COR-L47 (cell line): ENCODE measurements around the gene CCDC73.
"Not testable (repeated sequence)": the region's sequence is repeated elsewhere in the genome, so short reads cannot be mapped to it uniquely, and the experiment has no call there.

ENCODE experiments used
- DNase-seq: peaks from one replicate; lab custom pipeline; 2025; lab: John Stamatoyannopoulos, UW

CCDC73 gene

DNA sequence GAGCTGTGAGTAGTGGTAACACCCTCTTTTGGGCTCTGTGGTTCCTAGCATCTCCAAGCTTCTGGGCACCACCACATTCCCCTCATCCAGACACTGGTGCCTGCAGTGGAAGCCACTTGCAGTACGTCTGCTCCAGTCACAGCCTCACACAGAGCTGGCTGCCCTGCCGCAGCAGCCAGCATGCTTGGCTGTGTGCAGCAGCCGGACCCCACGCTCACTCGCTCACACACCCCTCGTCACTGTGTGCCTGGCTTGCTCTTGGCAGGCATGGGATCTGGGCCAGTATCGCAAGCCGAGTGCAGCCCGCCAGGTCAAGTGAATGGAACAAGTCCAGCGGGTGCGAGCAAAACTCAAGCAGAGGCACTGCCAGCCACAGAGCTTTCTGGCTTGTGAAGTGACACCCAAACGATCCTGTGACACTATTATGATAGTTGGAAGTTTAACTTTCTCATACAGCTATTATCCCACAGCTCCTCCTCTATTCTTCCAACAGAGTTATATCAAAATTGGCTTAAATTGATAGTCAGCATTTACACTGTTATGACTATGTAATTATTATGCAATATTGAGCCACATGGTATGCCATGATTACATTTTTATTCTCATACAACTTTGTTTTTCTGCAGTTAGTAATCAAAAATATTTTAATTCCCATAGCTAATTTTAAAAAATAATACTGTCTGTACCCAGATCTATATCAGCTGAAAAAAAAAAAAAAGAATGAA, 89.0 kb downstream of the CCDC73 start:
- no peak for DNase-seq

- DNase-seq: no peak
Measured at GRCh38 chr11:32704775-32705174, 89.7 kb downstream of the CCDC73 start.

DNA sequence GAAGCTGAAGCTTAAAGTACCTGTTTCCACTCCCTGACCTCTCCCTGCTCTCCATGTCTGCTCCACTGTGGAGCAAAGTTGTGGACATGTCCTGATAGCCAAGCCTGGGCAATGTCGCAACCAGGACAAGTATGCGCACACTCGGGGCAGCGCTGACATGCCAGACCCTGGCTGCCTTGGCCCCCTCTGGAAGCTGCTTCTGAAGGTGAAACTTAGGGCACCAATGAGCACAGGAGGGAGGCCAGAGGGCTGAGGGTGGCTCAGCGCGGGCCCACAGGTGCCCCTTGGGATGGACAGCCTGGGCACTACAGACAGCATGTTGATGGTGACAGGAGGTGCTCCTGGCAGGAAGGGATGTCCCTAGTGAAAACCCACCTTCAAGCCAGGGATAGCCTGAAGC, 90.2 kb downstream of the CCDC73 start:
- DNase-seq: no peak

GRCh38 chr11:32701616-32702015, 92.8 kb downstream of the CCDC73 start:
- no peak for DNase-seq

- no peak for DNase-seq
Measured at GRCh38 chr11:32698579-32698978, 95.9 kb downstream of the CCDC73 start.

GRCh38 chr11:32671051-32671450, 123.4 kb downstream of the CCDC73 start:
- no peak for DNase-seq

- DNase-seq: no peak
Measured at GRCh38 chr11:32659672-32660071, 134.8 kb downstream of the CCDC73 start.

DNA sequence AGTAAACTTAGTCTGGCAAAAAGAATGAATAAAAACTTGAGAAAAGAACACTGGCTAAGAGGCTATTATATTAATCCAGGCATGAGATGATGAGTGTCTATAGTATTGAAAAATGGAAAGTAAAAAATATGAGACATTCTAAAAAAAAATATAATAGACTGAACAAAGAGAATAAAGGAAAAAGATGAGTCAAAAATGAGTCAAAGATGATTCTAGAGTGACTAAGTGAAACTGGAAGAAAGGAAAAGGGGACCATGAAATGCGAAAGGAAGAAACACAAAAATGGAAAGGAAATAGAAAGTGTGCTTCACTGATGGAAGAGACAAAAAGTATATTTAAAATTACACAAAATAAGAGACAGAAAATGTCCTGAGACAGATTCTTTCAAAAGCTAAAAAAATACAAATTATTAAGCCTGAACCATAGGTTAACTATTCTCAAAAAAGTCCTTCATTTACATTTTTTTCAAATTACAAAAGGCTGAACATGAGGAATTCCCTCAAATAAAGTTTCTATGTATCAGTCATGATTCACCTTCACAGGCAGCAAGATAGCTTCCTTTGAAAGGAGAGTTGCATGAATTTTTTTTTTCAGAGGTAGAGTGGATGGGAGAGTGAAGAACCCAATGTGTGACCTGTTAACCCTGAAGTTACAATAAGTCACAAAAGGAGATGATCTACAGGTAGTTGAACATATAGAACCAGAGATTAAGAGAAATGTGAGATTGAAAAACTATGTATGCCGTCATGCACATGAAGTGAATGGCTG, 135.6 kb downstream of the CCDC73 start:
- no peak for DNase-seq

GRCh38 chr11:32643526-32643925, 150.9 kb downstream of the CCDC73 start:
- DNase-seq: no peak

GRCh38 chr11:32641361-32641760, 153.1 kb downstream of the CCDC73 start:
- no peak for DNase-seq

DNA sequence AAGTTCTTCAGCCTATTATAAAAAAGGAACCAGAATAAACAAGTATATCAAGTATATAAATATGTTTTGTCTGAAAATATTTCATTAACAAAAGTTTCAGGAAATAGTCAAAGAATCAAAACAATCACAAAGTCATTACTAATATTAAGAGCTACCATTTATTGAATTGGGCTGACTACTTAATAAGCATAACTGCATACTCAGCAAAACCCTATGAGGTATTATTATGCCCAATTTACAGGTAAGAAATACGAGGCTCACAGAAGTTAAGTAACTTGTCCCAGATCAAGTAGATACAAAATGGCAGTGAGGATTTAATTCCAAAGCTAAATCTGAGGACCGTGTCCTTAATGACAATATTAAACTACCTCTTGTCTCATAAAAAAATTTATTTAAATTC, 158.6 kb downstream of the CCDC73 start:
- DNase-seq: no peak

DNA sequence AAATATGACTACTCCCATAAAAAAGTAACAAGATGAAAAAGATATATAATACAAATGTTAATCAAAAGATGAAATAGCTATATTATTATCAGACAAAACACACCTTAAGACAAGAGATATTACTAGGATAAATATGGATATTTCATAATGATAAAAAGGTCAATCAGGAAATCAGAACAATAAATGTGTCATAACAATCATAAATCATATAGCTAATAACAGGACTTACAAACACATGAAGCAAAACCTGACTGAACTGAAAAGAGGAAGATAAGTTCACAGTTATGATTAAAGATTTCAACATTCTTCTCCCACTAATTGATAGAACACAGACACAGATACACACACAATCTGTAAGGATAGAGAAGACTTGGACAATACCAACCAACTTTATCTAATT, 163.6 kb downstream of the CCDC73 start:
- DNase-seq: no peak

DNA sequence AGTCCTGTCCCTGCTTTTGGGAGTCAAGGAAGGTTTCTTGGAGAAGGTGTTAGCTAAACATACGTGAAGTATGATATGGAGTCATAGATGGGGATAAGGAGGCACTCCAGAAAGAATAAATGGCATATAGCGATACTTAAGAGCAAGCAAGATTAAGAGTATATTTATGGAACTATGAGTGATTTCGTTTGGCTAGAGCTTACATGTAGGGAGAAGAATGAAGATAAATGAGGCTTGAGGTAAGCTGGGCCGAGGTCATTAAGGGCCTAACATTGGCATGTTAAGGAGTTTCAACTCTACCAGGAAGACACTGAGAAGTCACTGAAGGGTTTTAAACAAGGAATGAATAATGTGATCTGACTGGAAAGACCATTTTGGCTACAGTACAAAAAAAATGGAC, 177.6 kb downstream of the CCDC73 start:
- DNase-seq: no peak

DNA sequence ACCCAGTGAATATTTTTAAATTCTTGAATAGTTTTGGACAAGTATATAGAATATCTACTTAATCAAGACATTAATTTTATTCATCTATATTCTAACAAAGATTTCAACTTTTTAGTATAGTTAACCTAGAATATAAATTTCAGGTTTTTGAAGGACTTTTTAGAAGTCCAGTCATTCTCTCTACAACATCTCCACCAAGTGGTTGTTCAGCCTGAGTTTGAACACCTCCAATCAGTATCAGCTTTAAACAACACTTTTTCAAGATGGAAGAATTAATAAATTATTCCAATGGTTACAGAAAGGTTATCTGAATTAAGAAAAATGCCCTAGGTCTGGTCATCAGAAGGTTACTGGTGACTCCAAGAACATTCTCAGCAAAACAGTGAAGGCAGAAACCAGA, 179.0 kb downstream of the CCDC73 start:
- DNase-seq: no peak

DNA sequence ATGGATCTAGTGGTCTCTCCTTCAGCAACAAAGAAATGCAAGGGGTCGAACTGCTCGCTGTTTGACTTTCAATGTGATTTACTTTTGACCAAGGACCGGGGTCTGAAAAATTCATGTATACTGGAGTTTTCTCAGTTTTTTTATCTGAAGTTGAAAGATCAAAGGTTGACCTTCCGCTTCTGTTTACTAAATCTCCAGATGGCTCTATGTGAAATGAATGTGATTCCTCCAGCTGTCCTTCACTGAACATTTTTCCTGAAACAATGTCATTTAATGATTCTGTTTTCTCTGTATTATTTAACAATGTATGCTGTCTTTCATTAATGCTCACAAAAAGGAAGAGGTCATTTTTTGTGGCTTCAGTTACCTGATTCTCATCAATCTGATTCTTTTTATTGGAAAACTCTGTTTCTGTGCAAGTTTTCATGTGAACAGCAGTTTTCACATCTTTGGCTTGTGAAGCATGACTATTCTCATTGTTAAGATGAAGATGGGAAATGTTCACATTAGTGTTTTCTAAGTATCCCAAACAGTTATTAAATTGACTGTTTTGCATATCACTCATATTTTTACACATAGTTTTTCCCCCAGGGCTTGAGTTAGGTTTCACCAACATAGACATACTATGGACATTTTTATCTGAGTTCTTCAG, 180.8 kb downstream of the CCDC73 start:
- no peak for DNase-seq

DNA sequence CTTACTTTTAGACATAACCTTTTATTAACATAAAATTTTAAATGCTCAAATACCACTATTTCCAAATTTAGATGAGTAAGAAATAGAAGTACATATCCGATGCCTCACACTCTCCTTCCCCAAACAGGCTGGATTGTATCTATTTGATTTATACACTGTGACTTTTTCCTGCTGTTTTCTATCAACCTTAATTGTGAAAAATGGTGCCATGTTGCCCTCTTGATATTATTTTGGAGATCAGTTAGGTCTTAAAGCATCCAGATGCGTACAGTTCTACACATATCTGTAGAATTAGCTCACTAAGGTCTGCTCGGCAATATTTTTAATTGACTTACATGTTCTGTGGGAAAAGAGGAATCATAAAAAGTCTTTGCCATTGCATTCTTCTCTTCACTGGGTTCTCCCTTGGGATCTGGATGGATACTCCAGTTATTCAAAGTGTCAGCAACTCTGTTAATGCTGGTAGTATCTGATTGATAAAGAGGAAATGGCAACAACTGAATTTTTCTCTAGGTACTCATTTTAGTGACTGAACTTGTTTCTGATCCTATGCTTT, 183.6 kb downstream of the CCDC73 start:
- no peak for DNase-seq

GRCh38 chr11:32608826-32609225, 185.6 kb downstream of the CCDC73 start:
- DNase-seq: not testable (repeated sequence)

DNA sequence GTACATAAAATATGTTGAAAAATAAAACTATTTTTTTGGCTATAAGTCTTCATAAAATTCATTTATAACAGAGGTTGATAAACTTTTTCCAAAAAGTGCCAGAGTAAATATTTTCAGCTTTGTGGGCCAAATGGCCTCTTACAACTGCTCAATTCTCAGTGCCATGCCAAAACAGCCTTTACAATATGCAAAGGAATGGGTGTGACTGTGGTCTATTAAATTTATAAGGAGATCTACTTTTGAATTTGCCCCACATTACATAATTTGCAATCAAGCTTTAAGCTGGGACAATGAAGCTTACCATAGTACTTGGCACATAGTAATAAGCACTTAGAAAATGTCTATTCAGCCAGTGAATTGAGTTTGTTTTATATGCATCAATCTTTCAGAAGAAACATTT, 188.2 kb downstream of the CCDC73 start:
- no peak for DNase-seq

DNA sequence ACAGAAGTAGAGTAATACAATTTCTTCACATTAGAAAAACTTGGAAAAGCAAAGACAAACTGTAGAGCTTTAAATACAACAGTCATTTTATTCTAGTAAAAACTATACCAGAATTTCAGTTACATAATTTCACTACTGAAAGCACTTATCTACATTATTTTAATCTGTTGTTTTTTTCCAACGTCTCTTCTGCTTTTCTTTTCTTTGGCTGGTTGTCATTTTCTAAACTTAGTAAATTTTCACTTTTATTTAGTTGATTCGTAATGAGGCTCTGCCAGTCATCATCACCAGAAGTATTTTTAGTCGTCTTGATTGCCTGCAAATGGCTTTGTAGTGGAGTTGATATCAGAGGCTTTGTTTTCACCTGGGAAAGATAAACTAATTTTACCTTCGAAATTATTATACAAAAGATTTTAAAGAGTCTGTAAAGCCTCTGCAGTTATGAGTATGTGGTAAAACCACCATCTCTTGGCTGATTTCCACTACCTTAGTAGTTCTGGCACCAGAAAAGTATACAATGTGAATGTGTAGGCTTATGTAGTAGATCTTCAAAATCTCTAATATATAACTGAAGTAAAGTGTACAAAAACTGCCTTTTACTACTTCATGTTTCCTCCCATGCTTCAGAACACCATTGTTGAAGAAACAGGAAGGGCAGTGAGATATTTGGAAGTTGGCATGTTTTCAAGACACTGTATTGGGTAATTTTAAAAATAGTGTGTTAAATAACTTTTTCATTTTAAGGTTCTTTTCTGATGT, 191.6 kb downstream of the CCDC73 start:
- no peak for DNase-seq

DNA sequence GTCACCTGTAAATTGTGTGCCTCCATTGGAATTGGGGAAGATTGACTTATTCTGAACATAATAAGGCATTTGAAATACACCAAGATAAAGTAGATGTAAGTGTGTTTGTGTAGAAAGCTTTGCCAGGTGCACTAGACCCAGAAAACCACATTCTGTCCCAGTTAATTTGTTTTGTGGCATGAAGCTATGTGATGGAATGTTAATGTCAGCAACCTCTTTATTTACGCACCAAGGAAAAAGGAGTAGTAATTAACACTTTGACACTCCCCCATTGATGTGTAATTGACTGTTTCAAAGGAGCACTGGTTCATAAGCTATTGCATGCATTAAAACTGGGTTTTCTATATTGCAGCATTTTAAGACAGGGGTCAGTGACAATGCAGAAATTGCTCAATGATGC, 196.5 kb downstream of the CCDC73 start:
- no peak for DNase-seq

GRCh38 chr11:32596114-32596513, 198.3 kb downstream of the CCDC73 start:
- DNase-seq: not testable (repeated sequence)

- no peak for DNase-seq
Measured at GRCh38 chr11:32594272-32594671, 200.2 kb downstream of the CCDC73 start.
